Measurements from ENCODE around the gene RNF19B. TPM values are rescaled to one million over a fixed set of nuclear protein-coding genes. Genes with fewer than 3 reads are reported as not detected.

Gene RNF19B
- total RNA-seq, 1 experiment from 2014 or later, result 22.5 TPM

GRCh38 chr1:32900371-32900955 is 64.1 kb downstream of the RNF19B start:
- CTCF ChIA-PET, result no interaction called here
- Histone ChIP-seq H3K4me2 (ENCODE audit: low read length) (peak overlapping the region; percentile 89), H4K20me1 (ENCODE audit: insufficient read depth) (no peaks in the 10 kb centered on the region), H3K4me3 (replicated peaks in 1 of 2; ENCODE audit: low read depth in 1 of 2, low read length in 2 of 2) (peak overlapping the region; percentile 68 to 83), H3K9ac (ENCODE audit: low read length) (peak overlapping the region; percentile 81), H2AFZ (ENCODE audit: low read depth, low read length, poor library complexity, severe bottlenecking) (no peak overlapping the region), H3K27me3 (ENCODE audit: insufficient read depth, low read length) (no peaks in the 10 kb centered on the region), H3K36me3 (ENCODE audit: control insufficient read depth in 1 of 2, insufficient read depth in 2 of 2, low read length in 2 of 2) (peaks cover 0 to 8% of the 10 kb centered on the region in 2 experiments; a peak in 2 of 4 replicates), H3K9me3 (ENCODE audit: control insufficient read depth in 1 of 2, insufficient read depth in 1 of 2, low read depth in 1 of 2, low read length in 2 of 2) (no peaks in the 10 kb centered on the region), H3K27ac (ENCODE audit: low read depth, low read length) (peak overlapping the region; percentile 71), H3K4me1 (ENCODE audit: control insufficient read depth in 1 of 2, insufficient read depth in 2 of 2, low read length in 2 of 2) (peaks cover 19 to 32% of the 10 kb centered on the region in 2 experiments; a peak in 3 of 4 replicates), H3K79me2 (ENCODE audit: insufficient read depth, low read length) (peaks cover 6% of the 10 kb centered on the region; the same call in 1 of the 2 replicates), H3K9me2 (ENCODE audit: insufficient read depth) (no peaks in the 10 kb centered on the region)
- RAD21 ChIA-PET (ENCODE audit: low non-redundant PET in 1 of 2, low total read pairs in 2 of 2, uncharacterized antibody in 2 of 2, unreplicated experiment in 2 of 2), result no interaction called here
- TSS peak; percentile 44 for BruUV-seq (replicated peaks)
- POLR2A ChIA-PET, result no interaction called here
- intact Hi-C loops (cut with micrococcal nuclease), result loop anchor here (10.0 kb wide), 1 partner anchor 154 kb away; no protein-coding TSS in a partner anchor
- TF ChIP-seq POLR2AphosphoS5 (IDR thresholded peaks at IDR 0.05; ENCODE audit: low read depth, low read length), result no peak
- no peak for TF ChIP-seq SP1 (IDR thresholded peaks at IDR 0.05; ENCODE audit: low read depth)
- no peak for TF ChIP-seq JUND (IDR thresholded peaks at IDR 0.05)
- TF ChIP-seq, protein P1, sequence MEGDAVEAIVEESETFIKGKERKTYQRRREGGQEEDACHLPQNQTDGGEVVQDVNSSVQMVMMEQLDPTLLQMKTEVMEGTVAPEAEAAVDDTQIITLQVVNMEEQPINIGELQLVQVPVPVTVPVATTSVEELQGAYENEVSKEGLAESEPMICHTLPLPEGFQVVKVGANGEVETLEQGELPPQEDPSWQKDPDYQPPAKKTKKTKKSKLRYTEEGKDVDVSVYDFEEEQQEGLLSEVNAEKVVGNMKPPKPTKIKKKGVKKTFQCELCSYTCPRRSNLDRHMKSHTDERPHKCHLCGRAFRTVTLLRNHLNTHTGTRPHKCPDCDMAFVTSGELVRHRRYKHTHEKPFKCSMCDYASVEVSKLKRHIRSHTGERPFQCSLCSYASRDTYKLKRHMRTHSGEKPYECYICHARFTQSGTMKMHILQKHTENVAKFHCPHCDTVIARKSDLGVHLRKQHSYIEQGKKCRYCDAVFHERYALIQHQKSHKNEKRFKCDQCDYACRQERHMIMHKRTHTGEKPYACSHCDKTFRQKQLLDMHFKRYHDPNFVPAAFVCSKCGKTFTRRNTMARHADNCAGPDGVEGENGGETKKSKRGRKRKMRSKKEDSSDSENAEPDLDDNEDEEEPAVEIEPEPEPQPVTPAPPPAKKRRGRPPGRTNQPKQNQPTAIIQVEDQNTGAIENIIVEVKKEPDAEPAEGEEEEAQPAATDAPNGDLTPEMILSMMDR (IDR thresholded peaks at IDR 0.05 in 2 of 3, conservative IDR thresholded peaks at IDR 0.05 in 1 of 3; ENCODE audit: borderline replicate concordance in 1 of 3, insufficient read depth in 1 of 3, low read depth in 2 of 3, low read length in 2 of 3), result no peak
- no peak for TF ChIP-seq EZH2 (IDR thresholded peaks at IDR 0.05)
- TF ChIP-seq ELF1 (IDR thresholded peaks at IDR 0.05; ENCODE audit: borderline replicate concordance, low read depth), result no peak
- TF ChIP-seq CEBPB (IDR thresholded peaks at IDR 0.05; ENCODE audit: low read depth), result no peak
- DNase-seq (ENCODE audit: low read depth, low spot score) (no peak), ATAC-seq (peak; percentile 33)

Data from HCT116 (cell line).